ENCODE results near the gene RAD51B. TPM values are rescaled to one million over a fixed set of nuclear protein-coding genes. Genes with fewer than 3 reads are reported as not detected.

Gene RAD51B
- polyA plus RNA-seq, 3 donors: 3.6 to 11.6 (median 9.4) TPM

DNA sequence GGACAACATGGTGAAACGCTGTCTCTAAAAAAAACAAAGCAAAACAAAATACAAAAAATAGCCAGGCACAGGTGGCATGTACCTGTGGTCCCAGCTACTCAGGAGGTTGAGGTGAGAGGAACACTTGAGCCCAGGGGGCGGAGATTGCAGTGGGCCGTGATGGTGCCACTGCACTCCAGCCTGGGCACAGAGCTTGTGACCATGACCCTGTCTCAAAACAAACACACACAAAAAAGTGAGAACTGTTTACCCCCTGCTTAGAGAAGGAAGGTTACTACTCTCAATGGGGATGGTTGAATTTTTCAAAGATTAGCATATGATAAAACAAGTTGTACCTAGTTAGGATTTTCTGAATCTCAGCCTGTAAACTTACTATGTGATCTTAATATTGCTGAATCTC lies 905.3 kb downstream of the RAD51B start:
- no peaks in the 10 kb centered on the region for H3K36me3 ChIP-seq (replicated peaks in 1 of 2; ENCODE audit: control insufficient read depth in 1 of 2, insufficient read depth in 2 of 2, low read length in 2 of 2)
- TF ChIP-seq, protein P1, sequence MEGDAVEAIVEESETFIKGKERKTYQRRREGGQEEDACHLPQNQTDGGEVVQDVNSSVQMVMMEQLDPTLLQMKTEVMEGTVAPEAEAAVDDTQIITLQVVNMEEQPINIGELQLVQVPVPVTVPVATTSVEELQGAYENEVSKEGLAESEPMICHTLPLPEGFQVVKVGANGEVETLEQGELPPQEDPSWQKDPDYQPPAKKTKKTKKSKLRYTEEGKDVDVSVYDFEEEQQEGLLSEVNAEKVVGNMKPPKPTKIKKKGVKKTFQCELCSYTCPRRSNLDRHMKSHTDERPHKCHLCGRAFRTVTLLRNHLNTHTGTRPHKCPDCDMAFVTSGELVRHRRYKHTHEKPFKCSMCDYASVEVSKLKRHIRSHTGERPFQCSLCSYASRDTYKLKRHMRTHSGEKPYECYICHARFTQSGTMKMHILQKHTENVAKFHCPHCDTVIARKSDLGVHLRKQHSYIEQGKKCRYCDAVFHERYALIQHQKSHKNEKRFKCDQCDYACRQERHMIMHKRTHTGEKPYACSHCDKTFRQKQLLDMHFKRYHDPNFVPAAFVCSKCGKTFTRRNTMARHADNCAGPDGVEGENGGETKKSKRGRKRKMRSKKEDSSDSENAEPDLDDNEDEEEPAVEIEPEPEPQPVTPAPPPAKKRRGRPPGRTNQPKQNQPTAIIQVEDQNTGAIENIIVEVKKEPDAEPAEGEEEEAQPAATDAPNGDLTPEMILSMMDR (IDR thresholded peaks at IDR 0.05): no peak
- intact Hi-C loops (cut with micrococcal nuclease): no loop called here
- no peaks in the 10 kb centered on the region for H3K79me2 ChIP-seq (ENCODE audit: insufficient read depth, low read length)
- peaks cover 0 to 4% of the 10 kb centered on the region in 2 donors for H3K9me3 ChIP-seq (replicated peaks in 1 of 2; ENCODE audit: control insufficient read depth in 1 of 2, insufficient read depth in 1 of 2, low read length in 2 of 2)
- Mint-ChIP-seq H3K4me3 (no peak overlapping the region), H3K27ac (no peak overlapping the region), H3K36me3 (peaks cover 0 to 8% of the 10 kb centered on the region in 2 donors), H3K27me3 (ENCODE audit: low read depth in 3 of 3) (peaks cover 40 to 64% (median 42%) of the 10 kb centered on the region in 3 donors), H3K4me1 (peaks cover 14% of the 10 kb centered on the region), H3K9me3 (peaks cover 0 to 10% (median 7%) of the 10 kb centered on the region in 7 donors)
- H2AFZ ChIP-seq (ENCODE audit: insufficient read depth, low read depth, low read length, poor library complexity, severe bottlenecking): no peak overlapping the region
- H3K9ac ChIP-seq (ENCODE audit: insufficient read depth, low read length, poor library complexity, severe bottlenecking): no peak overlapping the region
- peaks cover 6 to 15% of the 10 kb centered on the region in 2 donors for H3K4me1 ChIP-seq (ENCODE audit: control insufficient read depth in 1 of 2, insufficient read depth in 2 of 2, low read length in 2 of 2)
- DNase-seq: no peak
- no peak overlapping the region for H3K27ac ChIP-seq (ENCODE audit: low read depth in 1 of 2, low read length in 2 of 2)
- no CpG with 5 or more reads among the region's 3 CpGs for WGBS (ENCODE audit: insufficient coverage)
- no peak overlapping the region for H3K4me2 ChIP-seq (replicated peaks; ENCODE audit: extremely low read depth, low read length, poor library complexity, severe bottlenecking)
- H4K20me1 ChIP-seq (ENCODE audit: insufficient read depth, low read length): no peaks in the 10 kb centered on the region
- H3K4me3 ChIP-seq (replicated peaks in 1 of 3; ENCODE audit: low read depth in 2 of 3, low read length in 3 of 3): no peak overlapping the region
- H3K27me3 ChIP-seq (ENCODE audit: control insufficient read depth in 2 of 2, insufficient read depth in 2 of 2, low read length in 2 of 2): peaks cover 14 to 38% of the 10 kb centered on the region in 2 donors

DNA sequence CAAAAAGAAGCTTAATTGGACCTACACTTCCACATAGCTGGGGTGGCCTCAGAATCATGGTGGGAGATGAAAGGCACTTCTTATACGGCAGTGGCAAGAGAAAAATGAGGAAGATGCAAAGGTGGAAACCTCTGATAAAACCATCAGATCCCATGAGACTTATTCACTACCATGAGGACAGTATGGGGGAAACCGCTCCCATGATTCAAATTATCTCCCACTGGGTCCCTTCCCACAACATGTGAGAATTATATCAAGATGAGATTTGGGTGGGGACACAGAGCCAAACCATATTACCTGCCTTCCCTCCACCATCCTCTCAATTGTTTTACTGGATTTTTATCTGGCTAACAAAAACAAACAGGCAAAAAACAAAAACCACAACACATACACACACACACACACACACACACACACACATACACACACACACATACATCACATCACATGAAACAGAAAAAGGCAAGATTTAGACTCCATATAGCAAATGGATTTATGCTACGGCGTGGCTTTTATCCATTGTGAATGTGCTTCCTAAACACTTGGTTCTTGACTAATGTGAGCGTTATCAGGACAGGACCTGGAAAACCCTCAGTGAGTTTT lies 906.6 kb downstream of the RAD51B start:
- peaks cover 39 to 69% (median 45%) of the 10 kb centered on the region in 3 donors for H3K27me3 Mint-ChIP-seq (ENCODE audit: low read depth in 3 of 3)
- H3K4me1 Mint-ChIP-seq: peaks cover 23% of the 10 kb centered on the region
- Histone ChIP-seq H3K27me3 (ENCODE audit: control insufficient read depth in 2 of 2, insufficient read depth in 2 of 2, low read length in 2 of 2) (peaks cover 14 to 37% of the 10 kb centered on the region in 2 donors), H3K4me2 (replicated peaks; ENCODE audit: extremely low read depth, low read length, poor library complexity, severe bottlenecking) (no peak overlapping the region), H3K9ac (ENCODE audit: insufficient read depth, low read length, poor library complexity, severe bottlenecking) (no peak overlapping the region), H3K27ac (ENCODE audit: low read depth in 1 of 2, low read length in 2 of 2) (no peak overlapping the region), H3K9me3 (replicated peaks in 1 of 2; ENCODE audit: control insufficient read depth in 1 of 2, insufficient read depth in 1 of 2, low read length in 2 of 2) (no peaks in the 10 kb centered on the region), H4K20me1 (ENCODE audit: insufficient read depth, low read length) (no peaks in the 10 kb centered on the region), H3K36me3 (replicated peaks in 1 of 2; ENCODE audit: control insufficient read depth in 1 of 2, insufficient read depth in 2 of 2, low read length in 2 of 2) (no peaks in the 10 kb centered on the region), H3K4me3 (replicated peaks in 1 of 3; ENCODE audit: low read depth in 2 of 3, low read length in 3 of 3) (no peak overlapping the region), H3K4me1 (ENCODE audit: control insufficient read depth in 1 of 2, insufficient read depth in 2 of 2, low read length in 2 of 2) (peaks cover 8 to 15% of the 10 kb centered on the region in 2 donors), H2AFZ (ENCODE audit: insufficient read depth, low read depth, low read length, poor library complexity, severe bottlenecking) (no peak overlapping the region), H3K79me2 (ENCODE audit: insufficient read depth, low read length) (no peaks in the 10 kb centered on the region)
- no peak overlapping the region for H3K27ac Mint-ChIP-seq
- TF ChIP-seq, protein P1 (IDR thresholded peaks at IDR 0.05): no peak
- H3K4me3 Mint-ChIP-seq: no peak overlapping the region
- H3K36me3 Mint-ChIP-seq: peaks cover 0 to 8% of the 10 kb centered on the region in 2 donors
- DNase-seq: no peak
- H3K9me3 Mint-ChIP-seq: peaks cover 0 to 2% (median 0%) of the 10 kb centered on the region in 7 donors
- intact Hi-C loops (cut with micrococcal nuclease): no loop called here
- no CpG with 5 or more reads among the region's 5 CpGs for WGBS (ENCODE audit: insufficient coverage)
